COLO668 (cell line): ENCODE results near the gene AP2A2.
A peak's percentile ranks its signal among the peaks of the same experiment; 100 is the strongest.

Source experiments
- DNase-seq: peaks from one replicate; lab custom pipeline; 2025; ENCODE audit not compliant: unreplicated experiment; lab: John Stamatoyannopoulos, UW

AP2A2 gene

DNA sequence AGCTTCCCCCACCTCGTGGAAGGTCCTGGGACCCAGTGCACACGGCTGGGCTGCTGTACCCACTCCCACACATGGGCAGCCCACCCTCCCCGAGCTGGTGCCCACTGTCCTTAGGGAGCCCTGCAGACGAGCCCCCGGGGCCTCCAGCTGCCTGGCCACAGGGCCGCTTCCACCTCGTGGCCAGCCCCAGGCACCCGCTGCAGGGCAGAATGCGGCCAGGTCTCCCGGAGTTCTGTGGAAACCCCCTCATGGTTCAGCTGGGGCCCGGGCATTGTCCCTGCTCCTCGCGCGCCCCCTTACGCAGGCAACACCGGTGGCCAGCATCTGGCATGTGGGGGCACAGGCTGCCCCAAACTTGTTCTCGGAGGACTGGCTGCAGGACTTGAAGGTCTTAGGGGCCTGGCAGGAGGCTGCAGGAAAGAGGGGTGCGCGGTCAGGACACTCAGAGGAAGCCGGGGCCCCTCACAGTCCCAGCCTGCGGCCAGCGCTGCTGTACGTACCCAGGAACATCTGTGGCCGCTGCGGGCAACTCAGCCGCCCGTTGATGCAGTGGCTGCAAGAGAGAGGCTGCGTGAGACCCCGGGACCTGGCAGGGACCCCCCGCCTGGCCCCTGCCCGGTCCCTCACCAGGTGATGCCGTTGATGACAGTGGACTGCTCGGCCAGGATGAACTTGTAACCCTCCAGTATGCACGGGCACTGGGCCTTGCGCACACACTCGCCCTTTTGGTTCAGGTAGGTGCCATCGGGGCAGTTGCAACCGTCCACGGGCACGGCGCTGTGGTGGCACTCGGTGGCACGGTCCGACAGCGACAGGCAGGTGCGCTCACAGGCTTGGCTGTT is 101.2 kb downstream of the AP2A2 start:
- DNase-seq = no peak

DNA sequence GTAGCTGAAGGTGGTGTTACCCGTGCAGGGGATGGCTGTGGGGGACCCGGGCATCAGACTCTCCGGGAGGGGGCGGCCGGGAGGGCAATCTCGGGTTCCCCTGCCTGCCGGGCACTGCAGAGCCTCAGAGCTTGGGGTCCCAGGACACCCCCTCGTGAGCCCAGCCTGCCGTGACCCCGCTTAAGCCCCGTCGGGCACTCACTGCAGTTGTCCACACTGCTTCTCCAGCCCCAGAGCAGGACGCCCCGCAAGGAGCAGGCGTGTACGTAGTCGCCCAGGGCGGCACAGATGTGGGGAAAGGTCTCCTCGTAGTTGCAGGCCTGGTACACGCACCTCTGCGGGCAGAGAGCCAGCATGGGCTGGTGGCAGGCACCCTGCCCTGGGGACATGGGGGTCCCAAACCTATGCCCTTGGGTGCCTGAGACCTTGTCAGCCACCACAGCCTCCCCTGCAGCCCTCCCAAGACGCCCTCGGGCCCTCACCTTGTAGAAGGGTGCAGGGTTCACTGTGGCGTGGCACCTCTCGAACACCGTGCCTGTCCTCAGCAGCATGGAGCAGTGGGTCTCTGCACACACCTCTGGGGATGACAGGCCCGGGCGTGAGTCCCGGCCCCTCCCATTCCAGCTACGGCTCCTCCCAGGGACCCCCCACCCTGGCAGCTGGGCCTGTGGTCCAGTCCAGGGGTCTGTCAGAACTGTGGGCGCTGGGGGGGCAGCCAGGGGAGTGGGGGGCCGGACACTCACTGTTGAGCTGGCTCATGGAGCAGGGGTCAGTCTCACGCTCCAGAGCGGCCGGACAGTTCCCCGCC is 102.0 kb downstream of the AP2A2 start:
- DNase-seq = no peak

DNA sequence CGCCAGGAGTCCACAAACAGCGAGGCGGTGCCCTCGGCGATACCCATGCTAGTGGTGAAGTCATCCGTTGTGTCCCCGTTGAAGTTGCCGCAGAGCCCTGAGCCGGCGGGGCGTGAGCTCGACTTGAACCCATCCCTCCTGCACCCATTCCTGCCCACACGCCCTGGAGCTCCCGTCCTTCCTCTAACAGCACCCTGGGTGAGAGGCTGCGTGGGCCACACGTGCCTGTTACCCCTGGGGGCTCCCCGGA is 102.5 kb downstream of the AP2A2 start:
- DNase-seq = no peak

DNA sequence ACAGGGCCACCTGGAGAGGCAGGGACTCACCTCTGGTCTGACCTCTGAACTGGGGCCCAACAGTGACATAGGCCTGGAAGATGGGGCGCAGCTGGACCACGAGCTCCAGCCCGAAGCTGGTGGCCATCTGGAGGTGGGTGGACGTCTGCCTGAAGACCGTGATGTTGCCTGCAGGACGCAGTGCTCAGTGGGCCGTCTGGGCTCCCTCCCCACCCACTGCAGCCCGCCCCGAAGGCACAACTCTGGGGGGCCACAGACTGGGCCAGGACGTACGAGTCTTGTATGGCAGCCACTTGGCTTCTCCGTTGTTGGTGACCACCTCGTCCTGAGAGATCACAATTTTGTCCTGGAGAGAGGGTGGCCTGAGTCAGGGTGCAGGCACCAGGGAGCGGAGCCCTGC is 102.9 kb downstream of the AP2A2 start:
- no peak for DNase-seq

DNA sequence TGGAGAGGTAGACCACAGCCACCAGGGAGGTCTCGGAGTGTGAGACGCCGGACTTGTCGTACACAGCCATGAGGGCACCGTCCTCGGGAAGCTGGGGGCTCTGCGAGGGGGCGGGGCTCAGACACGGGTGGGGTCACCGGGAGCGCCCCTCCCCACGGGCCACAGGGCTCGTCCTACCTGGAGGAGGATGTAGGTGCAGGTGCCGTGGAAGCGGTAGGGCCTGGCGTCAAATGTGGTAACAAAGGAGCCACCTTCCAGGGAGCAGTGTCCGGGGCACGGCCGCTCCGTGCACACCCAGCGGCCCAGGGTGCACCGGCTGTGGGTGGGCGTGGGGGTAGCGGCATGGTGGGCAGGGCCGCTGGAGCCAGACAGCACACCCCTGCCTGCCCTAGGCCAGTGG is 103.4 kb downstream of the AP2A2 start:
- DNase-seq = no peak

DNA sequence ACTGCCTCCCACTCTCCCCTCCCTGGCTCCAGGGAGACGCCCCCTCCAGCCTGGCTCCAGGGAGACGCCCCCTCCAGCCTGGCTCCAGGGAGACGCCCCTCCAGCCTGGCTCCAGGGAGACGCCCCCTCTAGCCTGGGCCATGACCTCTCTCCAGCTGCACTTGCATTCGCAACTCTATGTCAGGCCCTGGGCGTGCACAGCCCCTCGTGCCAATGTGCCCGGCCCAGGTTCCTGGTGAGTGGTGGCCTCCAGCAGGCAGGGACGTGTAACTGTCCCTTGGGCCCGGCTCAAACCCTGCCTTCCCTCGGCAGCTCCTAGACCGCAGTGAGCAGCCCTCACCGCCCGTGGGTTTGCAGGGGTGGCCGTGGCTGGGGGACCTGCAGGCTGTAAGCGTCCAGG is 104.0 kb downstream of the AP2A2 start:
- DNase-seq = no peak

DNA sequence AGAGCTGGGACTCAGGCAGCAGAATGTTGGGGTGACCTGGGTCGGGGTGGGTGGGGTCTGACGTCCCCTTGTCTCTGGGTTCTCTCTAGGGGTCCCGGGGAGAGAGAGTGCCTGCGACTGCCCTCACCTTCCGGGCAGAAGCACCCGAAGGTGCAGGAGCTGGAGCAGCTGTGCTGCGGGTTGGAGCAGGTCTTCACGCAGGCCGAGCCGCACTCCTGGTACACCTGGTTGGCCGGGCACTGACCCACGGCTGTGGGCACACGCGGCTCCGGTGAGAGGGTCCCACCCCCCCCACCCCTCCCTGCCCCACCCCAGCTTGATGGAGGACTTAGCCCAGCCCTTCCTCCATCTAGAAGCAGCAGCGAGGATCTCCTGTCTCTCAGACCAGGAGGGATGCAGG is 104.4 kb downstream of the AP2A2 start:
- DNase-seq = no peak

DNA sequence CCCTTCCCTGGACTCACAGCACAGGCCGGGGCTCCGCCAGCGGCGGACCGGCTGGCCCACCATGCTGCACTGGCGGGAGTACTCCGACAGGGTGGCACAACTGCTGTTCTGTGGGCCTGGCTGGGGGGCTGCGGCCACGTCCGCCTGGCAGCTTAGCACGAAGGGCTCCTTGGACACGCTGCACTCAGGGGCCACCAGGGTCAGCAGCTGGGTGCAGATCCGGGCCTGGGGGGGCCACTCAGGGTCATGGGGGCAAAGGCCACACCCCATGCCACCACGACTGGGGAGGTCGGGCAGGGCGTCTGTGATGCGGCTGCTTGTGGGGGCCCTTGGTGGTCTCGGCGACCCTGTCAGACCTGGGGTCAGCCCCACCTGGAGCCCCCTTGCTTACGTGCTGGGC is 104.9 kb downstream of the AP2A2 start:
- DNase-seq = no peak

DNA sequence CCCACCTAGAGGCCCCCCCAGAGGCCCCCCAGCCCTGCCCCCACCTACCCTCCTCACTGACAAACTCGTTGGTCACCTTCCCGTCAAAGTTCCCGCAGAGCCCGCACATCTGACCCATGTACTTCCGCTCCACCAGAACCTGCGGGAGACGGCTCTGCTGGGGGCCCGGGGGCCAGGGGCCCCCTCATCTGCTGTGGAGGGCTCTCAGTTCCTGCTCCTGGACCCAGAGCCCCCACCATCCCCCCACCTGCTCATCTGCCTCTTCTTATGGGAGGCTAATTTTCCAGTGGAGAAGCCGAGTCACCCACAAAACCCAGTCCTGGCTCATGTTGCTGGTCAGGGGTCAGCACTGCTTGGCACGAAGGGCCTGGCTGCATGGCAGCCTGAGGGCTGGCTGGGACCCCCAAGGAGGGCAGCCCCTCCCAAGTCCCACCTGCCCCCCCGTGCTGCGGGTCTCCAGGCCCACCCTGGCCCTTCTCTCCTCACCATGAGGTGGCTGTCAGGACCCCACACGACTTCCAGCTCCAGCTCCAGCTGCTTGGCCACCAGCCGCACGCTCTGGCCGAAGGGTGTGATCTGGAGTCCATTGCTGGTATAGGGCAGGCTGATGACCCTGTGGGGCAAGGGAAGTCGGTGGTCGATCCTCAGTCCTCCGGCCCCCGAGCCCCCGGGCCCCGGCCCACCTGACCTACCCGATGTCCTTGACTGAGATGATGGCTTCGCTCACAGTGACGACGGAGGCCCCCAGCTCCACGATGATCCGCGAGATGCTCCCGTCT is 105.6 kb downstream of the AP2A2 start:
- no peak for DNase-seq

DNA sequence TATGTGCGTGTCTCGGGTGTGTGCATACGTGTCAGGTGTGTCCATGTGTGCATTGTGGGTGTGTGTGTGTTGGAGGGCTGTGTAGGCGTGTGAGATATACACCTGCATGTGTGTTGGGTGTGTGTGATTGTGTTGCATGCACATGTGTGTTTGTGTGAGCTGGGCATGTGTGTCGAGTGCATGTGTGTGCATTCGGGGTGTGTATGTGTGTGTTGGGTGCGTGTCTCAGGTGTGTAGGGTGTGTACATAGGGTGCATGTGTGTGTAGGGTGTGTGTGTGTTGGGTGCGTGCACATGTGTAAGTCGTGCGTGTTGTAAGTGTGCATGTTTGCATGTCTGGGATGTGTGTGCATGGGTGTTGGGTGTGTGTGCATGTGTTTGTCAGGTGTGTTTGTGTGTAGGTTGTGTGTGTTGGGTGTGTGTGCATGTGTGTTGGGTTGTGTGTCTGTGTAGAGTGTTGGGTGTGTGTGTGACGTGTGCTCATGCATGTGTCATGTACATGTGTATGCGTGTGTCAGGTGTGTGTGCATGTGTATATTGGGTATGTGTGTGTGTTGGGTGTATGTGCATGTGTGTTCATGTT is 106.7 kb downstream of the AP2A2 start:
- DNase-seq = no peak

DNA sequence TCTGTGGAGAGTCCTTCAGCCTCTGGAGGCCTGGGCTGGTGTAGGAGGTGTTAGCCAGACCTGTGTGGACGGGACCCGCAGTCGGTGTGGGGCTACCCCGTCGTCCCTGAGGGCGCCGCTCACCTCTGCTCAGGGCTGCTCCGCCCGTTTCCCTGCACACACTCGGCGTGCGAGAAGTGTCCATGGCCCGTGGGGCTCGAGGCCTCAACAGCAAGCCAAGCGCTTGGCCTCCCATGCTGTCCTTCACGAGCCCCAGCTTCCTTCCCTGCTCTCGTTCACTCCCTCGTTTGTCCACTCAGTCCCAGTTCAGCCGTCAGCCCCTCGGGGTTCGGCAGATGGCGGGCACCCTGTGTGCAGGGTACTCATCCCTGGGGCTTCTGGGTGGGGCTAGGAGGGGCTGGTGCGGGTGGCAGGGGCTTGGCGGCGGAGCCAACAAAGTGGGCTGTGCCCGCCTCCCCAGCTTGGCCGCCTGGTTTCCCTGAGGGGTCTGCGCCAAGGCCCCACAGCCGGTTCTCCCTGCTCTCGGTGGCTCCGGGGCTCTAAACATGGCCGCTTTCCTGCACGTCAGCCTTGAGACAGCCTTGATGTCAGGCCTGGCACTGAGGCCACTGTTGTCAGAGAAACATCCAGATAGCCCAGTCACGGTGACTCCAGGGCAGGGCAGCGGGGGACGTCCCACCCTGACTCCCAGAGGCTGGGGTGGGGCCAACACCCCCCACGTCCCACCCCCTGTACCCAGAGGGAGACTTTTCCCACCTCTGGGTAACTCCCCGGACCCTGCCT is 107.5 kb downstream of the AP2A2 start:
- no peak for DNase-seq

DNA sequence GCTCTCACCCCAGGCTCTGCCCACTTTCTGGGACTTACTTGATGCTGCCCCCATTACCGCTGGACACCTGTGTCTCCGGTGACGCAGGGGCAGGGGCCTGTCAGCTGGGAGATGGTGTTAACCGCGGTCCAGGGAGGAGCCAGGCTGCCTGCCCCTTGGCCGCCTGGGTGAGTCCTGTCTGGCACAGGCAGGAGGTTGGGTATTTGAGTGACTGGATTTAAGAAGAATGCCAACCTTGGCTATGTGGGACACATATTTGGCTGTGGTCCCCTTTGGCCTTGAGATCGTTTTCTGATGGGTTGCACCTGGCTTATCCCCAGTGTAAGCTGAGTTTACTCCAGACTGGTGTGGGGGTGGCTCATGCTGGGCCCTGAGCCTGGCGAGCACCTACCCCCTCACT is 108.3 kb downstream of the AP2A2 start:
- no peak for DNase-seq

DNA sequence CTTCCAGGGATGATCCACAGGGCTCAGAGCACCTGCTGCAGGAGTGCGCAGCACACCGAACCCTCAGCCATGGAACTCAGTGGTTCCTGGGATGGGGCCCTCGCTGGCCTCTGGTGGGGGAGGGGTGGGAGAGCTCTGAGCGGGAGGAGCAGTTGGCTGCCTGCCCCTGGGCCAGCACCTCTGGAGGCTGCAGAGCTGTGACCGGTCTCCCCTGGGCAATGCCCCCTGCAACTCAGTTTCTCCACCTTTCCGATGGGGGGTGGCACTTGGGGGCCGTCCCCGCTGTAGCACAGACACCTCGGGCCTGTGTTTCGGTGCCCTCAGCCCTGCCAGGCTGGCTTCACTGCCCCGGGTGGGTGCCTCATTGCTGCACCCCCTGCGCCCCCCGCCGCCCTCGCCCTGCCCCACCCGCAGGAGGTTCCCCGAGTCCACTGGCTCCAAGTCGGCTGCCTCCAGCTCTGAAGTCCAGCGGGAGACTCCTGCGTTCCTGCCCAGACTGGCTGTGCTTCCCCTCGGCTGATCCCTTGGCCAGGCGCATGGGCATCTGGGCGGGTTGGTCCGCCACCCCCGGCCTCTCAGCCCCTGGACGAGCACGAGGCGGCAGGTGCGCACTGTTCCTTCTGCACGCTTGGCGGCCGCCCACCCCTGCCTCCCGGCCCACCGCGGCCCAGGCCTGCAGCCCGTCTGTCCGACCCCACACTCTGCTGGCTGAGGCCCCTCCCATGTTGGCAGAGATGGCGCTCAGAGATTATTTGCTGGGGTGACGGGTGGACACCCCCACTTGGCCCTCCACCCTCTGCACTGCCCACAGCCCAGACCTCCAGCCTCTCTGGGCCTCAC is 109.0 kb downstream of the AP2A2 start:
- no peak for DNase-seq

DNA sequence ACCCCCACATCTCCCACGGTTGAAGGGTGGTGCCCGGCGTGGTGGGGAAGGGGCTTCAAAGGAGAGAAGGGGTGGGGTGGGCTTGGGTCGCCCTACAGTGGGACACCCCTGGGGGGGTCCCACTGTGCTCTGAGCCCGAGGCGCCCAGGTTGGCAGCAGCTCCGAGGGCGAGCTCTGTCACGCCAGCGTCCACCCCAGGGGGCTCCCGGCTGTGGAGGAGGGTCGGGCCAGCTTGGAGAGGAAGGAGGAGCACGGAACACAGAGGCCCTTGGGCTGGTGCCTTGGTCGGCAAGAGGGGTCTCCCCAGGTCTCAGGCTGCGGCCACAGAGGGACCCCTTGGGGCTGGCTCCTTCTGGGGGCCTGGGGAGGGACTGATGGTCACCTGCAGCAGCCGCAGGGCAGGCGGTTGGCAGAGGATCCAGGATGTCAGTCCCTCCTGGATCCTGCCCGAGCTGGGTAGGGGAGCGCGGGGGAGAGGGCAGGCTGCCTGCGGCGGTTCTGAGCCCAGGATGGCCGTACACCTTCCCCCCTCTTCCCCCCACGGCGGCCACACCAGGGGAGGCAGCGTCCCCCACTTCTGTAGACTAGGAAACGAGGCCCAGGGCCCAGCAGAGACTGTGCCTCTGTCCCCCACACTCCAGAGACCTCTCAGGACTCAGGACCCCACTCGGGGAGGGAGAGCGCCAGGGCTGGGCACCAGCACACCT is 110.1 kb downstream of the AP2A2 start:
- DNase-seq = no peak

DNA sequence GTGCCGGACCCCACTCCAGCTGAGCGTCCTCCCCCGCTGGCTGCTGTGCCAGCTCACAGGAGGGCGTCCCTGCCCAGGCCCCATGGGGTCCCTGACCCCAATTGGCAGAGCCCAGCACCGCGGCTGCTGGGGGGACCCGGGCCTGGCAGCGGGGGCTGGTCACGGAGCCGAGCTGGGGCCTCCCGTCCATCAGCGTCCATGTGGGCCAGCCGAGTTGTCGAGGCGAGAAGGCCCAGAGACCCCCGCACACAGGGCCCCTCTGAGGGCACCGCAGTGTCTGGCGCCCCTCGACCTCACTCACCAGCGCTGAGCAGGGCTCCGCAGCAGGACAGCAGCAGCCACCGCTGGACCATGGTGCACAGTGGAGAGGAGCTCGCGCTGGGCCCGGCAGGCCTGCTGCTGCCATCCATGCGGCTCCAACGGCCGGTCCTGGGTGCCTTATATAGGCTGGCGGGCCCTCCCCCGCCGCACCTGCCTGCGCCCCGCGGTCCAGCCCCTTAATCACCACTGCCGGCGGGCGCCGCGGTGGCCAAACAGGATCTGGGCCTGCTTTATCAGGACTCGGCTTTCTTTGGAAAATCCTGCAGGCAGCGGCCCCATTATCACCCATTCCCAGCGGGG is 110.7 kb downstream of the AP2A2 start, which contains the start of gene MUC6:
TSS of gene MUC6 (minus strand) at position 416 of the 621 bp plus-strand sequence. CDS start at position 353, 63 bp downstream.
- peak; percentile 19 for DNase-seq

DNA sequence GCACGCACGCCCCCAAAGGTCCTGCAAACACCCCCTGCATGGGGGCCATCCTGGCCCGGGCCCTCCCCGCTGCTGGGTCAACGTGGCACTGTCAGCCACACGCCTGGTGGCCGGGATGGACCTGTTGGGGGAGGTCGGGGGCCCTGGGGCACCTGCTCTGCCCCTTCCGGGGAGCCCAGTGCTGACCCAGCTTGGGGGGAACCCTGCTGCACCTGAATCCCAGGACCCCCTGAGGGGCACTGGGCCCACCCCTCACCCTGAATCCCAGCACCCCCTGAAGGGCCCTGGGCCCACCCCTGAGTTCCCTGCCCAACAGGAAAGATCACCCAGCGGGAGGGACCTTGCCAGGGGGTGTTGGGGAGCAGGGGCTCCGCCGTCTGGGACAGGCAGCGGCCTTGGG is 111.3 kb downstream of the AP2A2 start:
- DNase-seq = no peak

DNA sequence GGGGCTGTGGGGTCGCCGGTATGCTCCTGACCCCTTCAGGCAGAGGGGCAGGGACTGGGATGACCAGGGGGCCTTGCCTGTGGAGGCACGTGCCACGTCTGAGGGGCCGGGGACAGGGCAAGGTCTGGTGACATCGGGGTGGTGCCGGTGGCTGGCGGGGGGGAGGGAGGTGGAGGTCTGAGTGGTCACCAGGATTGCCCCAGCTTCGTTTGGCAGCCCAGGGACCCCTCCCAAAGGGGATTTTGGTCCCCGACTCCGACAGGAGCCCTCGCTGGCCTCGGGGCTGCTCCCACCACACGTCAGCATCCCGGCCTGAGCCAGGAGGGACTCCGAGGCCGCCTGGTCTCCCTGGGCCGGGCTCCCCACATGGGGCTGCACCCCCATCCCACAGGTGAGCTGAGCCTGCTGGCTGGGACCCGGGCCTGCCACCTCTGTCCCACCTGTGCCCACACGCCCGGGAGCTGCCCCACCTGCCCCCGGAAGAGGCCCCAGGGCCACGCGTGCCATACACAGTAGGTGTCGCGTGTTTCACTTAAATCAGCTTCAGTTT is 111.9 kb downstream of the AP2A2 start:
- no peak for DNase-seq

DNA sequence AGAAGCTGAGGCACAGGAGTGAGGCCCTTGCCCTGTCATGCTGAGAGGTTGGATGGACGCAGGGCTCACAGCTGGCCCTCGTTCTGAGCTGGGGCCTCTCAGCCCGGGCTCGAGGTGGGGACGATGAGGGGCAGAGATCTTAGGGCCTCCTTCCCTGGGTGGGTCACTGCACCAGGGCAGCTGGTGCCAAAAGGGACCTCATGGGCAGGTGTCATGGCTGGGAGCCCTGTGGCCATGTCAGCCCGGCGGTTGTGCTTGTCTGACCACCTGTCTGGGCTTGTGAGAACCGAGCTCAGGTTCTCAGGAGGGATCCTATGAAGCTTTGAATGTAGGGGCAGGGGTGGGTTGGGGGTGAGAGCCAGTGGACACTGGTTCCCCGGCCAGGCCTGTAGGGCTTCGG is 112.7 kb downstream of the AP2A2 start:
- DNase-seq = no peak
